Measurements from ENCODE around the gene UBR3. TPM values are rescaled to one million over a fixed set of nuclear protein-coding genes. Genes with fewer than 3 reads are reported as not detected.

Gene UBR3
- total RNA-seq, 6 donors from 2014 or later: 27.8 to 126 (median 44.7) TPM

- DNase-seq (peak; percentile 94 to 97), ATAC-seq (ENCODE audit: low FRiP score in 2 of 2) (peak; percentile 97 to 100)
- Histone ChIP-seq H3K36me3 (peaks cover 0 to 24% (median 6%) of the 10 kb centered on the region in 4 donors), H3K27ac (peak within 1 kb of the TSS; percentile 78 to 91 (median 85)), H3K9me3 (no peaks in the 10 kb centered on the region), H3K4me3 (peak within 1 kb of the TSS; percentile 71 to 99 (median 86)), H3K4me1 (peaks cover 8 to 16% (median 8%) of the 10 kb centered on the region in 4 donors), H3K27me3 (no peaks in the 10 kb centered on the region)
- WGBS, 2 donors: 0 to 1% methylated on average over 41 to 54 of the region's 67 CpGs
- TF ChIP-seq EP300 (IDR thresholded peaks at IDR 0.05): no peak
- no peak for TF ChIP-seq CTCF (IDR thresholded peaks at IDR 0.05)
- TF ChIP-seq POLR2AphosphoS5 (IDR thresholded peaks at IDR 0.05): peak; percentile 68 to 89
- peak in 3 of 4 donors; percentile 41 to 81 (median 60) for TF ChIP-seq POLR2A (IDR thresholded peaks at IDR 0.05)
Measured at GRCh38 chr2:169798718-169799592, 28.3 kb upstream of the UBR3 start, which contains the start of gene SSB. Gene SSB, plus strand, starts transcription at chr2:169798871. Its CDS starts 2,090 bp downstream, at chr2:169800961.

- no peaks in the 10 kb centered on the region for H3K9me3 ChIP-seq
- no peaks in the 10 kb centered on the region for H3K27me3 ChIP-seq
- no peak for DNase-seq
- 93 to 97% methylated on average over 9 of the region's 9 CpGs for WGBS, 2 donors
- H3K27ac ChIP-seq: no peak overlapping the region
- no peak overlapping the region for H3K4me3 ChIP-seq
- no peak for ATAC-seq (ENCODE audit: low FRiP score in 2 of 2)
- peaks cover 8 to 16% (median 8%) of the 10 kb centered on the region in 4 donors for H3K4me1 ChIP-seq
- TF ChIP-seq POLR2A (IDR thresholded peaks at IDR 0.05) (no peak), POLR2AphosphoS5 (IDR thresholded peaks at IDR 0.05) (no peak), EP300 (IDR thresholded peaks at IDR 0.05) (no peak), CTCF (IDR thresholded peaks at IDR 0.05) (no peak)
- peaks cover 13 to 63% (median 29%) of the 10 kb centered on the region in 4 donors for H3K36me3 ChIP-seq
Measured at GRCh38 chr2:169803480-169803879, 23.8 kb upstream of the UBR3 start.

GRCh38 chr2:169806586-169806985 lies 20.7 kb upstream of the UBR3 start:
- H3K4me1 ChIP-seq: peaks cover 0 to 2% (median 0%) of the 10 kb centered on the region in 4 donors
- H3K4me3 ChIP-seq: no peak overlapping the region
- no peak for DNase-seq
- H3K36me3 ChIP-seq: peaks cover 34 to 92% (median 53%) of the 10 kb centered on the region in 4 donors
- no peak overlapping the region for H3K27ac ChIP-seq
- H3K9me3 ChIP-seq: no peaks in the 10 kb centered on the region
- TF ChIP-seq EP300 (IDR thresholded peaks at IDR 0.05) (no peak), CTCF (IDR thresholded peaks at IDR 0.05) (no peak), POLR2AphosphoS5 (IDR thresholded peaks at IDR 0.05) (no peak), POLR2A (IDR thresholded peaks at IDR 0.05) (no peak)
- H3K27me3 ChIP-seq: no peaks in the 10 kb centered on the region
- ATAC-seq (ENCODE audit: low FRiP score in 2 of 2): no peak

GRCh38 chr2:169808221-169808620 lies 19.0 kb upstream of the UBR3 start:
- ATAC-seq (ENCODE audit: low FRiP score in 2 of 2): no peak
- no peak for DNase-seq
- Histone ChIP-seq H3K4me1 (no peaks in the 10 kb centered on the region), H3K4me3 (no peak overlapping the region), H3K9me3 (no peaks in the 10 kb centered on the region), H3K36me3 (peaks cover 36 to 92% (median 63%) of the 10 kb centered on the region in 4 donors), H3K27me3 (no peaks in the 10 kb centered on the region), H3K27ac (no peak overlapping the region)
- WGBS, 2 donors: 72 to 89% methylated on average over 4 of the region's 4 CpGs
- no peak for TF ChIP-seq POLR2A (IDR thresholded peaks at IDR 0.05)
- TF ChIP-seq CTCF (IDR thresholded peaks at IDR 0.05): no peak
- TF ChIP-seq POLR2AphosphoS5 (IDR thresholded peaks at IDR 0.05): no peak
- no peak for TF ChIP-seq EP300 (IDR thresholded peaks at IDR 0.05)
